ENCODE measurements around the gene SH3RF3. TPM values are rescaled to one million over a fixed set of nuclear protein-coding genes. Genes with fewer than 3 reads are reported as not detected.

SH3RF3 gene
- total RNA-seq, 2 donors from 2014 or later: 8.0 to 8.8 TPM

DNA sequence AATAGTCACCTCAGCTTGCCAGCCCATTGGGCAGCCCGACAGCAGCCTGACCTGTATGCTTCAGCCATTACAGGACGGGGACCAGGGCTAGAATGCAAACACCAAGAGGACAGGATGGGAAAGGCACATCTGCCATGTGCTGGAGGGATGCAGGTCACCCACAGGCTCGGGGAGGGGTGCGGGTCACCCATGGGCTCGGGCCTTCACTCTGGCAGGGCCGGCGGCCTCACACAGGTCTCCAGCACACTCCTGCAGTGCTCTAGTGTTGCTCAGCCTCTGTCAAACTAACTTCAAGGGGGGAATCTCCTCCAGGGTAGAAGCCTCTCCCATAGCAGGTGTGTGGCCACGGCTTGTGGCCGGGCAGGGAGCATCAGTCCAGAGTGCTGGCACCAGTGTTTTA lies 262.2 kb downstream of the SH3RF3 start:
- TF ChIP-seq, protein P1, sequence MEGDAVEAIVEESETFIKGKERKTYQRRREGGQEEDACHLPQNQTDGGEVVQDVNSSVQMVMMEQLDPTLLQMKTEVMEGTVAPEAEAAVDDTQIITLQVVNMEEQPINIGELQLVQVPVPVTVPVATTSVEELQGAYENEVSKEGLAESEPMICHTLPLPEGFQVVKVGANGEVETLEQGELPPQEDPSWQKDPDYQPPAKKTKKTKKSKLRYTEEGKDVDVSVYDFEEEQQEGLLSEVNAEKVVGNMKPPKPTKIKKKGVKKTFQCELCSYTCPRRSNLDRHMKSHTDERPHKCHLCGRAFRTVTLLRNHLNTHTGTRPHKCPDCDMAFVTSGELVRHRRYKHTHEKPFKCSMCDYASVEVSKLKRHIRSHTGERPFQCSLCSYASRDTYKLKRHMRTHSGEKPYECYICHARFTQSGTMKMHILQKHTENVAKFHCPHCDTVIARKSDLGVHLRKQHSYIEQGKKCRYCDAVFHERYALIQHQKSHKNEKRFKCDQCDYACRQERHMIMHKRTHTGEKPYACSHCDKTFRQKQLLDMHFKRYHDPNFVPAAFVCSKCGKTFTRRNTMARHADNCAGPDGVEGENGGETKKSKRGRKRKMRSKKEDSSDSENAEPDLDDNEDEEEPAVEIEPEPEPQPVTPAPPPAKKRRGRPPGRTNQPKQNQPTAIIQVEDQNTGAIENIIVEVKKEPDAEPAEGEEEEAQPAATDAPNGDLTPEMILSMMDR (IDR thresholded peaks at IDR 0.05): no peak
- Histone ChIP-seq H3K27ac (no peak overlapping the region), H3K4me1 (peaks cover 0 to 3% of the 10 kb centered on the region in 2 donors), H3K4me3 (no peak overlapping the region), H3K36me3 (no peaks in the 10 kb centered on the region), H3K9me3 (no peaks in the 10 kb centered on the region), H3K27me3 (no peaks in the 10 kb centered on the region)
- DNase-seq (ENCODE audit: low spot score): no peak

DNA sequence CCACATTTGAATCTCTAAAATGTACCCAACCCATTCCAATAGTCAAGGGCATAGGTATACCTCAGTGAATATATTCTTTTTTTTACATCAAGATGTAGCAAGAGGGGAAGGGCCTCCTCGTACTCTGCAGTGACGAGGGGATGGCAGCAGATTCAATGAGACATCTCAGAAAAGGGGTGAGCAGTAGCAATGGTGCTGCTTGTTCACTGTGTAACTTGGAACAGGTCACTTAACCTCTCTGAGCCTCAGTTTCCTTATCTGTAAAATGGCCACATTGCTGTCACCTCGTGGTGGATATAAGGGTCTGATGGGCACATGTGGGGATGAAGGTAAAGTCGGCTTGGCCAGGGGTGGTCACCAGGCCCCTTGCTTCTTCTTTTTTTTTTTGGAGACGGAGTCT lies 263.1 kb downstream of the SH3RF3 start:
- Histone ChIP-seq H3K9me3 (no peaks in the 10 kb centered on the region), H3K36me3 (no peaks in the 10 kb centered on the region), H3K4me3 (no peak overlapping the region), H3K27me3 (no peaks in the 10 kb centered on the region), H3K27ac (no peak overlapping the region), H3K4me1 (peaks cover 0 to 8% of the 10 kb centered on the region in 2 donors)
- DNase-seq (ENCODE audit: low spot score): no peak
- TF ChIP-seq, protein P1 (IDR thresholded peaks at IDR 0.05): no peak

DNA sequence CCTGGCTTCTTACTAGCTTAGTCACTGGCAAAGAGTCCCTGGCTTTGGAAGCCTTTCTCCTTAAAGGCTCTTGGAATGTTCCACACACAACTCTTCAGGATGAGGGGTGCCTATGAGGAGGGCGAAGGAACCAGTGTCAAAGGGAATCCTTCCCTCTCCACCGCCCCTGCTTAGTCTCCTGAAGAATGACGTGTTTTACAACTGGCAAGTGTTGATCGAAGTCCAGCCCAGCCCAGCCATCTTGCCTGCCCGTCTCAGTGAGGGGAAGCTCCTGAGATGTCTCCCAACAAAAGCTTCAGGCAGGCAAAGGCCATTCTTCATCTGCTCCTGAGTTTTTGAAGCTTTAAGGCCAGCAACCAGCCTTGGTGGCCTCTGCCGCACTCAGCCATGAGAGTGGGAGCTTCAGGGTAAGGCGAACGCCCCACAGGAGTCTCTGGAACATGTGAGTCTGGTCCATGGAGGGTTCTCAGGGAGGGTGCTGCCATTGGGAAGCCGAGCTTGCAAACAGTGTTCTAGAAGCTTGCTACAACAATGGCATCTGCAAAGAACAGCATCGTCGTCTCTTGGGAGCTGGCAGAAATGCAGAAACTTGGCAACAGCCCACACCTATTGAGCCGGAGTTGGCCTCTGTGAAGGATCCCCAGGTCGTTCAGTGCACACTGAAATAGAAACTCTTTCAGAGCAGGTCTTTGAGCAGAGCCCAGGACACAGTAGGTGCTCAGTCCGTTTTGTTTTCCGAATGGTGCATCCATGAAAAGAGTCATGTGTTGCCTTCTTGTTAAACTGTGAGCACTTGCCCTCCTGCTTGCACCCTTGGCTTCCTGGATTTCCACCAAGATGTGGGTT lies 264.0 kb downstream of the SH3RF3 start:
- Histone ChIP-seq H3K4me3 (no peak overlapping the region), H3K4me1 (peaks cover 0 to 8% of the 10 kb centered on the region in 2 donors), H3K9me3 (no peaks in the 10 kb centered on the region), H3K27ac (no peak overlapping the region), H3K36me3 (no peaks in the 10 kb centered on the region), H3K27me3 (no peaks in the 10 kb centered on the region)
- TF ChIP-seq, protein P1 (IDR thresholded peaks at IDR 0.05): no peak
- no peak for DNase-seq (ENCODE audit: low spot score)

DNA sequence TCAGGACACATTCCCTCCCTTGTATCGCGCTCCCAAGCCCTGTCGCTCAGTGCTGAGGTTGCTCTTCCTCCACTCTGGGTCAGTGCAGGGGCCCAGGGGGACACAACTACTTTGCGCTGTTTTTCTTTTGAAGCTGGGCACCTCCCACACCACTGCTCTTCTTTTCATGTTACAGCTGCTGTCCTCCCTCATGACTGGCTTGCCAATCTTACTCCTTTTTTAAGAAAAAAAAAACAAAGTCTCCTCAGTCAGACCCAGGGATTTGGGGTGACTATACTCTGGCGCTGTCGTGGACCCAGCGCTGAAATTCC lies 264.6 kb downstream of the SH3RF3 start:
- Histone ChIP-seq H3K4me3 (no peak overlapping the region), H3K27ac (no peak overlapping the region), H3K27me3 (no peaks in the 10 kb centered on the region), H3K9me3 (no peaks in the 10 kb centered on the region), H3K4me1 (peaks cover 0 to 8% of the 10 kb centered on the region in 2 donors), H3K36me3 (no peaks in the 10 kb centered on the region)
- no peak for DNase-seq (ENCODE audit: low spot score)
- TF ChIP-seq, protein P1 (IDR thresholded peaks at IDR 0.05): no peak

DNA sequence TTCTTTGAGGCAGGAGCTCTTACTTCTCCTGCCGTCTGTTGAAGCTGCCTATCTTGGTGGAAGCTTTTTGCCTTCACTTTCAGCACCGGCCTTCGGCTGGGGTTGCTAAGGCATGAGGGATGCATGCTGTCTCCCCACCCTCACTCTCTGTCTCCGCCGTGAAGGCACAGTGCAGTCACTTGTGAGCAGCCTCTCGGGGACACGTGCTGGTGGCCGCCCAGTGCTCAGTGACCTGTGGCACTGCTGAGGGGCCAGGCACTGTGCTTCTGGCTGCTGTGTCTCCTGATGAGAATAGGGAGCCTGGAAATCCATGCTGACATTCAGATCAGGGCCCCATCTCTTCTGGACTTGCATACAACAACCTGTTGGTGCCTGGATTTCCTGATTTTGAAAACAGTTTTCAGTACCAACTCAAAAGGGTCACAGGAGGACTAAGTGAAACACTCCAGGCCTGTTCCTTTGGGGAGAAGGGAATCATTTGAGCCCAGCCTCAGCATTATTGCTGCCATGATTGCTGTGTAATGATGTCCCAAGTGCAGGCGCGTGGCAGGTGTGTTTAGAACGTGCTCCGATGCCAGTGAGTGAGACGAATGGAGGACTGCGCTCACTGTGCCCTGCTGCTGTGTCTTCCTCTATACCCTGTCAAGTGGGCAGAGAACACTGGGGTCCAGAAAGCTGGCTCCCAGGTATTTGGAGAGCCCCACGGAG lies 266.6 kb downstream of the SH3RF3 start:
- Histone ChIP-seq H3K36me3 (no peaks in the 10 kb centered on the region), H3K4me1 (peaks cover 0 to 8% of the 10 kb centered on the region in 2 donors)

More for the DNA sequence above, 266.6 kb downstream of the SH3RF3 start:
- Histone ChIP-seq H3K9me3 (no peaks in the 10 kb centered on the region), H3K27me3 (no peaks in the 10 kb centered on the region), H3K4me3 (no peak overlapping the region), H3K27ac (no peak overlapping the region)
- TF ChIP-seq, protein P1 (IDR thresholded peaks at IDR 0.05): no peak
- no peak for DNase-seq (ENCODE audit: low spot score)
